GM18517 (cell line): ENCODE data around the gene OLFML1.

Experiments
- ATAC-seq: cut with Tn5 transposase; IDR thresholded peaks from one replicate; pipeline ENCODE4 v1.9.1; 2021; ENCODE audit warnings: mild to moderate bottlenecking, moderate library complexity; ENCODE audit not compliant: unreplicated experiment

Gene OLFML1

GRCh38 chr11:7530013-7530640 is 44.8 kb downstream of the OLFML1 start:
- ATAC-seq, result no peak

DNA sequence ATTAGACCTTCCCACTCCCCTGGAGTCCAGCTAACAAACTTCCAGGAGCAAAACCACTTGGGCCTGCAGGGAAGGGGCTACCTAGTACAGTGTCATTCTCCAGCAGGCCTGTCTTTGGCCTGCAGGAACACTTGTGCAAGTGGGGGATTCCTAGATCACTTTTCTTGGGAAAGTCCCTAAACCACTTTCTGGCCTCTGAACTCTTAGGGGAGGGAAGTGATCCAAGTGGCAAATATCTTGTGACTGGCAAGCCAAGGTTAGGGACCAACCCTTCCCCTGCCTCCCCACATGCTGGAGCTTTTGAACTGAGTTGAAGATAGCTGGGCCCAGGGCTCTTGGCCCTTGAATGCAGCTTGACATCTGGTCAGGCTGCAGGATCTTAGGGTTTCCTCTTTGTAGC is 45.7 kb downstream of the OLFML1 start:
- ATAC-seq, result no peak

GRCh38 chr11:7532405-7533145 is 47.3 kb downstream of the OLFML1 start:
- ATAC-seq, result no peak

- peak; percentile 27 for ATAC-seq
Measured at GRCh38 chr11:7533199-7534041, 48.1 kb downstream of the OLFML1 start.

GRCh38 chr11:7534042-7534378 is 48.7 kb downstream of the OLFML1 start:
- peak; percentile 53 for ATAC-seq

GRCh38 chr11:7536100-7536499 is 50.8 kb downstream of the OLFML1 start:
- no peak for ATAC-seq

DNA sequence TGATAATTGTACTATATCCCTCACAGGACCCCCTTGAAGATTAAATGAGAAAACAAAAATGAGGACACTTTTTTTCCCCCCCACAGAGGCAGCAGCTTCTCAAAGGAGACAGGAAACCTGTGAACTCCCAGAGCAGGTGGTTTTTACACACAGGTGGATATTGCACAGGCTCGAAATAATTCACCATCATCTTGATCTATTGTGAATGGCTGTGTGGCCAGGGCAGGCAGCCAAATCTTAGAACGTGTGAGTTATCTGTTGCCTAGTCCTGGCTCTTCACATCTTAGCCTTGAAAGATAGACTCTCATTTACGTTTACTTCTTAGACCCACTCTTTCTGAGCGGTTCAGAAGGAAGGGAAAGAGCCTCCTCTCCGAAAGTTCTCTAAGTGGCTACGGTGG is 52.0 kb downstream of the OLFML1 start:
- no peak for ATAC-seq

GRCh38 chr11:7538031-7538430 is 52.7 kb downstream of the OLFML1 start:
- ATAC-seq, result no peak

- ATAC-seq, result no peak
Measured at GRCh38 chr11:7538466-7539454, 53.5 kb downstream of the OLFML1 start.

- no peak for ATAC-seq
Measured at GRCh38 chr11:7540830-7541555, 55.7 kb downstream of the OLFML1 start.

DNA sequence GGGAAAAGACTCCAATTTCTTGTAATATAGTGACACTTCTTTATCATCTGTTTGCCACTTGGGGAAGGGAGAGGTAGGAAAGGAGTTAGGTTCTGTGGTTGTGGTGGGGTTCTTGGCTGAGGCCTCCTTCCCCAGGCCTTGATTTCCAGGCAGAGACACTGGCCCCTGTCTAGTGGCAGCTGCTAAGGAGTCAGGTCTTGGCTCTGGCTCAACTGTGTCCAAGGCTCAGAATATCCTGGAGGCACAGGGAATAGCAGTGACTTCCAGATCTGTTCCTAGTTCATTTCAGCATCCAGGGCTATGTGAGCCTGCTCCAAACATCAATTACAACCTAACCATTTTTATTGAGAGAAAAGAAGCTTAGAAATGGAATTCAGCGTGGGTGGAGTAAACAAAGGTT is 58.0 kb downstream of the OLFML1 start:
- no peak for ATAC-seq

DNA sequence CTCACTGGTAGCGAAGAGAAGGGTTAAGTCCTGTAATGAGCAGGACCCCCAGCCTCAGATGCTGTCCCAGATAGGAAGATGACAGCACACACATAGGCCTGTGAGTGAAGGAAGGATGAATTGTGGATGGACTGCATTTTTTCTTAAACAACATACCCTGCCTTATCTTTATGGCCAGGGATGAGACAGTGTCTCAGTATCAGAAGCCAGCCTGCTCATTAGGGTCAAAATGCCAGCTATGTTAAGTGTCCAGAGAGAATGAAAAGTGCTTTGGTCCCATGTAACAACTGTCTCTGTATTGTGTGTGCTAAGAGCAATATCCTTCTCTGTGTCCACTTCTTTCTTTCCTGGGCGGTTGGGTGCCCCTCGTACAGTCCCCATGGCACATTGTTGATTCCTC is 58.7 kb downstream of the OLFML1 start:
- ATAC-seq, result no peak

GRCh38 chr11:7545611-7546010 is 60.3 kb downstream of the OLFML1 start:
- ATAC-seq, result no peak

GRCh38 chr11:7546324-7546791 is 61.1 kb downstream of the OLFML1 start:
- no peak for ATAC-seq

- no peak for ATAC-seq
Measured at GRCh38 chr11:7547687-7548086, 62.4 kb downstream of the OLFML1 start.

DNA sequence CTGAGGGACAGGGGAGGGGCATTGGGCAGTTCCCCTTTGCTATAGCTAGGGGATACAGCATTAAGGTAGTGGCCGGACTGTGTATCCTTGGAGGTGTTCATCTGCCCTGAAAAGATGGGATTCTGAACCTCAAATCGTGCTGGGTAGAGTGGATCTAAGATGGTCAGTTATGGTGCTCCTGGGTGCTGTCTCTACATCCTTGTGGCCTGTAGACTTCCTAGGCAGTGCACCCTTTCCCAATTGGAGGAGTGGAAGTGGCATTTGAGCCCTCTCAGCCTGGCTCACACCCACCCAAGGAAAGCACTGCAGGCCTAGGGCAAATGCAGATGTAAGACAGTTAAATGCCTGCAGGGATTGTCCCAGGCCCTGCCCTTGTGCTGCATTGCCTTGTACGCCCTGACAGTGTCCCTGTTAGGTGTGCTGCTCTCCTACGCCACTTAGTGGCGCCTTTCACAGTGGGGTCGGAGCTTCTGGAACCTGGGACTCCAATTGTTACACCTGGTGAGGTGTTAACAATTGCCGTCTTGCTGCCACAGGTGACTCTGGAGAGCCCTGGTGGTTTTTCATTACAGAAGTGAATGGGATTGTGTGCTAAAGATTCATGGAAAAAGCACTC is 63.5 kb downstream of the OLFML1 start:
- ATAC-seq, result peak; percentile 69

GRCh38 chr11:7549681-7550080 is 64.4 kb downstream of the OLFML1 start:
- no peak for ATAC-seq

- no peak for ATAC-seq
Measured at GRCh38 chr11:7551571-7551970, 66.3 kb downstream of the OLFML1 start.

GRCh38 chr11:7552666-7553065 is 67.4 kb downstream of the OLFML1 start:
- no peak for ATAC-seq
